AG04450 (cell line): ENCODE measurements around the gene KCNK3. TPM values are rescaled to one million over a fixed set of nuclear protein-coding genes. Genes with fewer than 3 reads are reported as not detected.

Experiments
- CTCF ChIA-PET: fragments of 300-600, 350-600 bp; formaldehyde crosslinking; extraction: SDS; loops from one replicate; lab custom pipeline; 2022; ENCODE audit warnings: antibody characterized with exemption, inconsistent platforms; lab: Charles Lee
- POLR2A ChIA-PET: fragments of 350-600 bp; formaldehyde crosslinking; extraction: SDS; loops from one replicate; lab custom pipeline; 2021; ENCODE audit warnings: antibody characterized with exemption, inconsistent platforms; lab: Yijun Ruan, JAX
- DNase-seq: peaks from one replicate; pipeline ENCODE4 v3.0.0-alpha.2; 2011; ENCODE audit warnings: low read depth, low spot score
- H3K27ac ChIP-seq: one replicate; pipeline ENCODE4 v1.5.1; 2012; ENCODE audit warnings: low read depth, low read length, control low read depth
- H3K27me3 ChIP-seq: one replicate; pipeline ENCODE4 v1.6.0; 2012; ENCODE audit warnings: low read length; ENCODE audit not compliant: control insufficient read depth, insufficient read depth
- H3K4me3 ChIP-seq: 2 replicates; pipeline ENCODE4 v1.5.1; 2011; ENCODE audit warnings: mild to moderate bottlenecking, low read depth, low read length, control low read depth
- H3K9me3 ChIP-seq: 2 replicates; pipeline ENCODE4 v1.5.1; 2012; ENCODE audit warnings: low read length; ENCODE audit not compliant: control insufficient read depth, insufficient read depth
- CTCF ChIP-seq: IDR thresholded peaks from 2 replicates; pipeline ENCODE4 v1.5.1; 2011; ENCODE audit warnings: low read depth, low read length, control low read depth, inconsistent platforms
- polyA plus RNA-seq: library from polyadenylated mRNA; depleted of rRNA; stranded (reverse); fragments of >200 nt; gene quantifications from 2 replicates; pipeline ENCODE4 v1.2.3, GENCODE V29; 2011

Gene KCNK3
- polyA plus RNA-seq, 1 experiment: 0.05 TPM

- ChIA-PET CTCF (no interaction called here), POLR2A (no interaction called here)
- H3K27ac ChIP-seq: no peak overlapping the region
- no peak for DNase-seq
- no peak for TF ChIP-seq CTCF
- no peaks in the 10 kb centered on the region for H3K9me3 ChIP-seq
- H3K4me3 ChIP-seq: no peak overlapping the region
- peaks cover 68% of the 10 kb centered on the region for H3K27me3 ChIP-seq
These were observed 6.3 kb upstream of the KCNK3 start for GRCh38 chr2:26685989-26686839.

GRCh38 chr2:26687328-26687727 is 5.2 kb upstream of the KCNK3 start:
- ChIA-PET CTCF (interaction anchor here (0.6 kb wide), 1 partner anchor 28 kb away, joined by 3 read pairs; no protein-coding TSS in a partner anchor), POLR2A (no interaction called here)
- H3K27me3 ChIP-seq: peaks cover 71% of the 10 kb centered on the region
- no peak overlapping the region for H3K4me3 ChIP-seq
- no peaks in the 10 kb centered on the region for H3K9me3 ChIP-seq
- no peak overlapping the region for H3K27ac ChIP-seq
- TF ChIP-seq CTCF: no peak
- no peak for DNase-seq

DNA sequence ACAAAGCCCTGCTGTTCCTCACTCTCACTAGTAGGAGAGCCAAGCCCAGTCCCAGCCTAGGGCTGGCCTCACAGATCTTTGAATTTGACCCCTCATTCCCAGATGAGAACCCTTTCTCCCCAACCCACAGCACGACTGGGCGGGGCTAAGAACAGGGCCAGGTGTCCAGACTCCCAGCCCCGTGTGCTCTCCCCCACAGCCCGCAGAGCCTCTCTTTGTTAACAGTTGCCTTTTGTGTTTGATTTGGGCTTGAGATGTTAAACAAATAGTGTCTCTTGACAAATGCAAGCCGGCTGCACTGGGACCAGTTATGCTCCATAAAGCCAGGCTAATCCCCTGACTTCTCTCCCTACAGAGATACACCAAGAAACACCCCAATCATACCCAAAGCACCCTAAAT is 4.7 kb upstream of the KCNK3 start:
- DNase-seq: no peak
- H3K27me3 ChIP-seq: peaks cover 67% of the 10 kb centered on the region
- H3K27ac ChIP-seq: no peak overlapping the region
- POLR2A ChIA-PET: no interaction called here
- no peak overlapping the region for H3K4me3 ChIP-seq
- no peak for TF ChIP-seq CTCF
- CTCF ChIA-PET: no interaction called here
- H3K9me3 ChIP-seq: no peaks in the 10 kb centered on the region

DNA sequence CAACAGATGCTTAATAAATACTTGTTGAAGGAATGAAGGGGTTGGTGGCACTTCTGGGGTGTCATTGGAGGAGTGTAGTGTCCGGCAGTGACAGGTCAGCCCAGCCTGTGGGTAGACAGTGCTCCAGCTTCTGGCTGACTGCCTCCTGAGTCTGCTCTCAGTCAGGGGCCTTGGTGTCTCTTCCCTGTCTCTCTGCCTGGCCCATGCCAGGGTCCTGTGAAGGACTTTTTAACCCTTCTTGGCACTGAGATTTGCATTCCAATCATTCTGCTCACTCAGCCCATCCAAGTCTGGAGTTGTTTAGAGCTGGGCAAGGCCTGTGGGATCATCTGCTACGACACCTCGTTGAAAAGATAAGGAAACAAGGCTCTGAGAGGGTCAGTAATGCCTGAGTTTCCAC is 1.4 kb upstream of the KCNK3 start:
- DNase-seq: no peak
- ChIA-PET CTCF (interaction anchor here (1.5 kb wide), 1 partner anchor 86 kb away, joined by 5 read pairs; no protein-coding TSS in a partner anchor), POLR2A (no interaction called here)
- H3K27me3 ChIP-seq: peaks cover 63% of the 10 kb centered on the region
- H3K9me3 ChIP-seq: no peaks in the 10 kb centered on the region; the same call in 1 of the 2 replicates
- TF ChIP-seq CTCF: no peak
- H3K4me3 ChIP-seq: no peak overlapping the region
- H3K27ac ChIP-seq: no peak overlapping the region

GRCh38 chr2:26691881-26692278 is 642 bp upstream of the KCNK3 start:
- Histone ChIP-seq H3K27me3 (peaks cover 56% of the 10 kb centered on the region), H3K9me3 (no peaks in the 10 kb centered on the region; the same call in 1 of the 2 replicates), H3K27ac (no peak overlapping the region), H3K4me3 (no peak overlapping the region; the same call in 1 of the 2 replicates)
- DNase-seq: no peak
- ChIA-PET POLR2A (no interaction called here), CTCF (interaction anchor here (1.5 kb wide), 1 partner anchor 86 kb away, joined by 5 read pairs; no protein-coding TSS in a partner anchor)
- no peak for TF ChIP-seq CTCF
